ENCODE data around the gene ZBTB7C.

Gene ZBTB7C

GRCh38 chr18:48208432-48209140, 200.6 kb downstream of the ZBTB7C start:
- DNase-seq = no peak

- no peak for DNase-seq
These were observed 201.4 kb downstream of the ZBTB7C start for GRCh38 chr18:48207733-48208132.

- no peak for DNase-seq
These were observed 202.3 kb downstream of the ZBTB7C start for GRCh38 chr18:48206887-48207286.

- DNase-seq = no peak
These were observed 205.1 kb downstream of the ZBTB7C start for GRCh38 chr18:48203961-48204666.

GRCh38 chr18:48203288-48203945, 205.8 kb downstream of the ZBTB7C start:
- no peak for DNase-seq

- DNase-seq = no peak
These were observed 206.6 kb downstream of the ZBTB7C start for GRCh38 chr18:48202350-48203260.

- no peak for DNase-seq
These were observed 207.2 kb downstream of the ZBTB7C start for GRCh38 chr18:48202006-48202348.

GRCh38 chr18:48201337-48202005, 207.7 kb downstream of the ZBTB7C start:
- DNase-seq = no peak

GRCh38 chr18:48200631-48201336, 208.4 kb downstream of the ZBTB7C start:
- no peak for DNase-seq

- no peak for DNase-seq
These were observed 209.8 kb downstream of the ZBTB7C start for GRCh38 chr18:48199399-48199798.

GRCh38 chr18:48197819-48198218, 211.4 kb downstream of the ZBTB7C start:
- no peak for DNase-seq

- DNase-seq = no peak
These were observed 213.4 kb downstream of the ZBTB7C start for GRCh38 chr18:48195787-48196186.

- peak; percentile 1 for DNase-seq
These were observed 214.5 kb downstream of the ZBTB7C start for GRCh38 chr18:48194591-48195181.

GRCh38 chr18:48193521-48194492, 215.4 kb downstream of the ZBTB7C start:
- no peak for DNase-seq

GRCh38 chr18:48192542-48192941, 216.6 kb downstream of the ZBTB7C start:
- no peak for DNase-seq

- DNase-seq = no peak
These were observed 217.7 kb downstream of the ZBTB7C start for GRCh38 chr18:48191494-48191893.

GRCh38 chr18:48190994-48191393, 218.2 kb downstream of the ZBTB7C start:
- no peak for DNase-seq

GRCh38 chr18:48188609-48189008, 220.6 kb downstream of the ZBTB7C start:
- DNase-seq = no peak

GRCh38 chr18:48186861-48187260, 222.3 kb downstream of the ZBTB7C start:
- DNase-seq = no peak

All from fibroblast of skin of abdomen (primary cell).